ENCODE results near the gene SERPINB7. TPM values are rescaled to one million over a fixed set of nuclear protein-coding genes. Genes with fewer than 3 reads are reported as not detected.

Gene SERPINB7
- total RNA-seq, 4 donors from 2014 or later: not detected

GRCh38 chr18:63788447-63789096 lies 13.4 kb downstream of the SERPINB7 start:
- H3K4me1 ChIP-seq: no peaks in the 10 kb centered on the region
- no peaks in the 10 kb centered on the region for H3K9me3 ChIP-seq
- DNase-seq: no peak
- TF ChIP-seq POLR2A (IDR thresholded peaks at IDR 0.05): no peak
- TF ChIP-seq CTCF (IDR thresholded peaks at IDR 0.05): no peak
- H3K36me3 ChIP-seq: no peaks in the 10 kb centered on the region
- H3K27ac ChIP-seq: no peak overlapping the region
- H3K4me3 ChIP-seq: no peak overlapping the region
- no peaks in the 10 kb centered on the region for H3K27me3 ChIP-seq

GRCh38 chr18:63789327-63789726 lies 14.1 kb downstream of the SERPINB7 start:
- Histone ChIP-seq H3K27ac (no peak overlapping the region), H3K4me3 (no peak overlapping the region), H3K4me1 (no peaks in the 10 kb centered on the region), H3K9me3 (no peaks in the 10 kb centered on the region), H3K27me3 (no peaks in the 10 kb centered on the region), H3K36me3 (no peaks in the 10 kb centered on the region)
- DNase-seq: no peak
- TF ChIP-seq POLR2A (IDR thresholded peaks at IDR 0.05): no peak
- TF ChIP-seq CTCF (IDR thresholded peaks at IDR 0.05): no peak

GRCh38 chr18:63795606-63796005 lies 20.4 kb downstream of the SERPINB7 start:
- H3K9me3 ChIP-seq: no peaks in the 10 kb centered on the region
- H3K36me3 ChIP-seq: no peaks in the 10 kb centered on the region
- H3K27me3 ChIP-seq: no peaks in the 10 kb centered on the region
- no peaks in the 10 kb centered on the region for H3K4me1 ChIP-seq
- no peak for DNase-seq
- H3K27ac ChIP-seq: no peak overlapping the region
- H3K4me3 ChIP-seq: no peak overlapping the region
- TF ChIP-seq POLR2A (IDR thresholded peaks at IDR 0.05) (no peak), CTCF (IDR thresholded peaks at IDR 0.05) (no peak)

GRCh38 chr18:63799189-63799588 lies 24.0 kb downstream of the SERPINB7 start:
- no peaks in the 10 kb centered on the region for H3K36me3 ChIP-seq
- no peaks in the 10 kb centered on the region for H3K9me3 ChIP-seq
- no peaks in the 10 kb centered on the region for H3K27me3 ChIP-seq
- H3K4me3 ChIP-seq: no peak overlapping the region
- no peak for DNase-seq
- no peak overlapping the region for H3K27ac ChIP-seq
- no peaks in the 10 kb centered on the region for H3K4me1 ChIP-seq
- TF ChIP-seq POLR2A (IDR thresholded peaks at IDR 0.05): no peak
- TF ChIP-seq CTCF (IDR thresholded peaks at IDR 0.05): no peak

- Histone ChIP-seq H3K36me3 (no peaks in the 10 kb centered on the region), H3K27ac (no peak overlapping the region), H3K4me3 (no peak overlapping the region), H3K4me1 (no peaks in the 10 kb centered on the region), H3K9me3 (no peaks in the 10 kb centered on the region), H3K27me3 (no peaks in the 10 kb centered on the region)
- DNase-seq: no peak
- TF ChIP-seq POLR2A (IDR thresholded peaks at IDR 0.05): no peak
- TF ChIP-seq CTCF (IDR thresholded peaks at IDR 0.05): no peak
Observed at GRCh38 chr18:63801343-63801742, 26.1 kb downstream of the SERPINB7 start.

GRCh38 chr18:63808125-63808524 lies 32.9 kb downstream of the SERPINB7 start:
- no peaks in the 10 kb centered on the region for H3K27me3 ChIP-seq
- no peaks in the 10 kb centered on the region for H3K4me1 ChIP-seq
- no peak for DNase-seq
- TF ChIP-seq POLR2A (IDR thresholded peaks at IDR 0.05) (no peak), CTCF (IDR thresholded peaks at IDR 0.05) (no peak)
- no peak overlapping the region for H3K27ac ChIP-seq
- H3K36me3 ChIP-seq: no peaks in the 10 kb centered on the region
- H3K9me3 ChIP-seq: no peaks in the 10 kb centered on the region
- no peak overlapping the region for H3K4me3 ChIP-seq

Data from Peyer's patch (tissue), 4 donors.